Activated CD4-positive, alpha-beta memory T cell treated with anti-CD3 and anti-CD28 coated beads for 36 hours (primary cell): ENCODE measurements around the gene DNAJC1. TPM values are rescaled to one million over a fixed set of nuclear protein-coding genes. Genes with fewer than 3 reads are reported as not detected.

Experiments
- CTCF ChIA-PET: fragments of 350-600 bp; sonication (Branson Sonifier 250); formaldehyde crosslinking; loops from one replicate; lab custom pipeline; 2021; ENCODE audit warnings: antibody characterized with exemption, inconsistent platforms; lab: Charles Lee
- POLR2A ChIA-PET: fragments of 350-600 bp; sonication (Branson Sonifier 250); formaldehyde crosslinking; loops from one replicate; lab custom pipeline; 2021; ENCODE audit warnings: antibody characterized with exemption; lab: Charles Lee
- DNase-seq: peaks from one replicate; pipeline ENCODE4 v3.0.0-alpha.2; 2020
- H3K27ac Mint-ChIP-seq: one replicate; pipeline ENCODE4 v1.8.0; 2021; ENCODE audit warnings: mixed read lengths
- H3K27me3 Mint-ChIP-seq: one replicate; pipeline ENCODE4 v1.8.0; 2021; ENCODE audit warnings: mixed read lengths
- H3K36me3 Mint-ChIP-seq: one replicate; pipeline ENCODE4 v1.8.0; 2021; ENCODE audit warnings: mixed read lengths
- H3K4me1 Mint-ChIP-seq: one replicate; pipeline ENCODE4 v1.8.0; 2021; ENCODE audit warnings: low read depth, mixed read lengths
- H3K4me3 Mint-ChIP-seq: one replicate; pipeline ENCODE4 v1.8.0; 2021; ENCODE audit warnings: mild to moderate bottlenecking, mixed read lengths
- H3K9me3 Mint-ChIP-seq: one replicate; pipeline ENCODE4 v1.8.0; 2021; ENCODE audit warnings: mixed read lengths
- intact Hi-C: fragments of 100-400 bp; cut with micrococcal nuclease; formaldehyde crosslinking; loops from one replicate; pipeline ENCODE4 v1.15.1; 2023
- total RNA-seq, 2 experiments: library from RNA; stranded (reverse); gene quantifications; one replicate each; pipeline ENCODE4 v1.2.3, GENCODE V29; 2021

Gene DNAJC1
- total RNA-seq, 2 experiments from 2014 or later: 24.0 to 24.8 TPM

DNA sequence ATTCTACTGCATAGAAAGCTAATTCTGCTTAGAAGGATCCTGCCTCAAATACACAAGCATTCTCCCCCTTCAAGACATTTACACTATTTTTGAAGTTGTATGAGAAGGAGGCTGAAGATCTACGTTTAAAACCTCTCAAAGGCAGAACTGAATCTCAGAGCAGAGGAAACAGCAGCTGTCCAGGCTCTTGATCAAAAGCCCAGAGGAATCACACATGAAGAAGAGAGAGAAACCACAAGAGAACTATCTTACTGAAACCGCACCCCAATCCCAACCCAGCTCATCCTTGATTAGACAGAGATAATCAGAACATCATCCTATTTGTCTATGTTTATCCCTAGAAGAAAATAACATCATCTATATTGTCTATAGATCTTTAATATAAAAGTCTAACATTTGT lies 2.2 kb upstream of the DNAJC1 start:
- H3K4me1 Mint-ChIP-seq: peaks cover 24% of the 10 kb centered on the region
- H3K27ac Mint-ChIP-seq: no peak overlapping the region
- peaks cover 4% of the 10 kb centered on the region for H3K36me3 Mint-ChIP-seq
- ChIA-PET POLR2A (no interaction called here), CTCF (interaction anchor here (0.7 kb wide), 2 partner anchors 12 to 983 kb away, joined by 3 to 5 read pairs; no protein-coding TSS in a partner anchor)
- intact Hi-C loops: loop anchor here (10.0 kb wide), 1 partner anchor 1089 kb away; the partner anchor contains the start of gene MSRB2
- H3K9me3 Mint-ChIP-seq: peaks cover 6% of the 10 kb centered on the region
- H3K27me3 Mint-ChIP-seq: peaks cover 6% of the 10 kb centered on the region
- no peak for DNase-seq
- no peak overlapping the region for H3K4me3 Mint-ChIP-seq

DNA sequence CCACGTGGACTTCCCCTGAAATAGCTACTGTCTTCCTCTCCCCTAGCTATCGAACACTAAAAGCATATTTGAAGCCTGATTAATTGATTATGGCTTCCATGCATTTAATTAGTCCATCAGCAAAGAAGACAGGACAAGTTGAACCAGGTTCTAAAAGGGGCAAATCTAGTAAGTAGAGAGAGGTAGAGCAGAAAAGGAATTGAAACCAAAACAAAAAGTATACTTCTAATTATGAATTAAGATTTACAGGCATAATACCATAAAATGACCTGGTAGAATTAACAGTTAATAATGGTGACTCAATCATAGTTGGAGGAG lies 393 bp upstream of the DNAJC1 start:
- ChIA-PET POLR2A (interaction anchor here (0.6 to 2.2 kb wide), 12 partner anchors 11 to 1435 kb away, joined by 3 to 12 read pairs (median 4); partner anchors contain the start of genes COMMD3, OTUD1 and SPAG6), CTCF (interaction anchor here (1.0 to 3.4 kb wide), 7 partner anchors 12 to 510 kb away, joined by 3 to 41 read pairs (median 4); no protein-coding TSS in a partner anchor)
- peak overlapping the region; percentile 80 for H3K27ac Mint-ChIP-seq
- H3K4me1 Mint-ChIP-seq: peaks cover 35% of the 10 kb centered on the region
- peaks cover 6% of the 10 kb centered on the region for H3K9me3 Mint-ChIP-seq
- no peak for DNase-seq
- H3K27me3 Mint-ChIP-seq: peaks cover 6% of the 10 kb centered on the region
- peak overlapping the region; percentile 87 for H3K4me3 Mint-ChIP-seq
- intact Hi-C loops: loop anchor here (1.0 to 10.0 kb wide), 10 partner anchors 18 to 1091 kb away; partner anchors contain the start of genes BMI1 and MSRB2
- H3K36me3 Mint-ChIP-seq: peaks cover 7% of the 10 kb centered on the region

DNA sequence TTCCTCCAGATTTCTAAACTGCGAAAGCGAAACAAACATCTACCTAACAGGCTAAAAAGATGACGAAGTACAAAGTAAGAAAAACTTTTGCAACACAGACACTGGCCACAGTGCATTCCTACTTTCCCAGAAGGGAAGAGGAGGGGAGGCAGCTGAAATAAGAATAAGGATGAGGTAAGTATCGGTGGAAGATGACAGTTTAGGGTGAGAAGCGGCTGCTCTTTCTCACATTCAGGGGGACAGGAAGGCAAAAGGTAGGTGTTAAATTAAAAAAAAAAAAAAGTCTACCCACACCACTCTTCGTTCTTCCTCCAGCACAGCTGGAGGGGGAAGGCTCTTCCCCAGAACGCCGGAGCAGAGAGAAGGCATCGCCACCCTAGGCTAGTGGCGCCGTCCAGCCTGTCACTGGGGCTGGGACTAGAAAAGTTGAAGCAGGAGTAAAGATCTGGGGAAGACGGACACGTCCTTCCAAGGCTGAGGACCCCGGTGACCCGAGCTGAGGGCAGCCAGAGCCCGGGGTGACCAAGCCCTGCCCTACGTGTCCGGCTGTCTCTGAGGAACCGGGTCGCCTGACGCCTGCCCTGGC lies 846 bp downstream of the DNAJC1 start:
- Mint-ChIP-seq H3K27me3 (peaks cover 6% of the 10 kb centered on the region), H3K4me1 (peaks cover 37% of the 10 kb centered on the region), H3K27ac (peak overlapping the region; percentile 81), H3K9me3 (peaks cover 6% of the 10 kb centered on the region), H3K36me3 (peaks cover 7% of the 10 kb centered on the region), H3K4me3 (peak overlapping the region; percentile 87)
- DNase-seq: no peak
- intact Hi-C loops: loop anchor here (1.0 to 10.0 kb wide), 10 partner anchors 20 to 1092 kb away; partner anchors contain the start of genes BMI1 and MSRB2
- POLR2A ChIA-PET: interaction anchor here (1.3 to 2.2 kb wide), 6 partner anchors 226 to 1436 kb away, joined by 3 to 12 read pairs (median 6); partner anchors contain the start of genes COMMD3 and OTUD1
- CTCF ChIA-PET: interaction anchor here (0.8 to 3.4 kb wide), 9 partner anchors 9 to 509 kb away, joined by 3 to 41 read pairs (median 3); partner anchors contain the start of gene SKIDA1

DNA sequence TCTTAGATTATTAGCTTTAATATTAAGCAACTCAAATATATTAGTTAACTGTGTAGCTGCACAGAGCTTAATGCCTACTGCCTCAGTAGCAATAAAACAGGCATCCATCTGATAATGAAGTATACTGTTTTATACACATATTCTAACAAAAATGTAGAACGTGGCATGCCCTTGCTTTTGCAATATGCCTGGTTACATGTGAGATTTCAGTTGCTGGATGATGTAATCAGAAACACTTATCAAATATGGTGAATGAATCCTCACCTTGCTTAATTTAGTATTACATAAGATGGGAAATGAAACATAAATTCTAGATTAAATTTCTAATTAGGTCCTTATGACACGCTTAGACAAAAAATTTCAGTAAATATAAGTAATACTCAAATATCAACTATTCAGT lies 8.0 kb downstream of the DNAJC1 start:
- H3K4me3 Mint-ChIP-seq: no peak overlapping the region
- CTCF ChIA-PET: no interaction called here
- no peak overlapping the region for H3K27ac Mint-ChIP-seq
- no peaks in the 10 kb centered on the region for H3K9me3 Mint-ChIP-seq
- POLR2A ChIA-PET: no interaction called here
- no peak for DNase-seq
- intact Hi-C loops: loop anchor here (10.0 kb wide), 1 partner anchor 579 kb away; no protein-coding TSS in a partner anchor
- H3K27me3 Mint-ChIP-seq: no peaks in the 10 kb centered on the region
- H3K4me1 Mint-ChIP-seq: peaks cover 32% of the 10 kb centered on the region
- H3K36me3 Mint-ChIP-seq: peaks cover 3% of the 10 kb centered on the region

DNA sequence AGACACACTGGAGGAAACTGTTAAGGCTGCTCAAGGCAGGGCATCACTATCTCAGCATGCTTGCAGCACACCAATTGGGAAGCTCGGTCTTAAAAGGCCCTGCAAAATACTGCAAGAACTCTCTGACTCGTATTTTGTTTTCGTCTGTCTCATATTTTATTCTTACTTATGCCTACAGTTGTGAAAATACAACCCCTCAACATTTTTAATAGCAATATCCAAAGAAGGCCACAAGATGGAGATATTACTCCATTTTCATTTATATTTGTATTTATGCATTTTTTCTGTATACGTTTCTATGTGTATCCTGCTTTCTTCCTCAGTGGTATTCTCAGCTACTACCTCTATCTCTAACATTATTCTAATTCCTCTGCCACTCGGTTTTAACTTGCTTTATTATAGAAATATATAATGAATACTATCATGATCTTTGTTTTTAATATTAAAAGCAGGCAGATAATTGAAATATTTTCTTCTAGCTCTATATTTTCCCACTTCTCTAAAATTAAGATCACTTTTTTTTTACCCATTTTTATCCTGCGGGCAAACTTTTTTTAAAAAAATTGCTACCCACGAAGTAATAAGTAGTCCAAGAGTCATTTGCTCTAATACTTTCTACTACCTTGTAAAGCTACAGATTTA lies 10.0 kb downstream of the DNAJC1 start:
- Mint-ChIP-seq H3K4me3 (no peak overlapping the region), H3K36me3 (no peaks in the 10 kb centered on the region), H3K27ac (no peak overlapping the region), H3K27me3 (no peaks in the 10 kb centered on the region), H3K4me1 (peaks cover 25% of the 10 kb centered on the region), H3K9me3 (no peaks in the 10 kb centered on the region)
- CTCF ChIA-PET: interaction anchor here (0.6 to 4.4 kb wide), 30 partner anchors 9 to 1107 kb away, joined by 3 to 41 read pairs (median 4); partner anchors contain the start of gene DNAJC1
- DNase-seq: no peak
- intact Hi-C loops: loop anchor here (2.0 to 10.0 kb wide), 3 partner anchors 429 to 581 kb away; no protein-coding TSS in a partner anchor
- POLR2A ChIA-PET: no interaction called here

DNA sequence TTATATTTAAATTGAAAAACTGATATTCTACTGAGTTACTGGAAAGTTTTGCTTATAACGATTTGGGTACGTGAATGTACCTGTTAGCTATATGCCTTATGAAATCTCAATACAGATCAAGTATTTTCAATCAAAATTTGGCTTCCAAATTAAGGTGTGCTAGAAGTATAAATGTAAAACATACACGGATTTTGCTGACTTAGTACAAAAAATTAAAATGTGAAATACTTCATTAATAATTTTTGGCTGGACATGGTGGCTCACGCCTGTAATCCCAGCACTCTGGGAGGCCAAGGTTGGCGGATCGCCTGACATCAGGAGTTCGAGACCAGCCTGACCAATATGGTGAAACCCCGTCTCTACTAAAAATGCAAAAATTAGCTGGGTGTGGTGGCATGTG lies 11.7 kb downstream of the DNAJC1 start:
- H3K4me1 Mint-ChIP-seq: peaks cover 17% of the 10 kb centered on the region
- DNase-seq: no peak
- no peaks in the 10 kb centered on the region for H3K9me3 Mint-ChIP-seq
- no peak overlapping the region for H3K4me3 Mint-ChIP-seq
- ChIA-PET CTCF (interaction anchor here (0.5 to 4.4 kb wide), 5 partner anchors 11 to 997 kb away, joined by 3 to 41 read pairs (median 13); partner anchors contain the start of gene DNAJC1), POLR2A (no interaction called here)
- intact Hi-C loops: loop anchor here (2.0 to 10.0 kb wide), 3 partner anchors 431 to 583 kb away; no protein-coding TSS in a partner anchor
- no peaks in the 10 kb centered on the region for H3K36me3 Mint-ChIP-seq
- no peak overlapping the region for H3K27ac Mint-ChIP-seq
- no peaks in the 10 kb centered on the region for H3K27me3 Mint-ChIP-seq

DNA sequence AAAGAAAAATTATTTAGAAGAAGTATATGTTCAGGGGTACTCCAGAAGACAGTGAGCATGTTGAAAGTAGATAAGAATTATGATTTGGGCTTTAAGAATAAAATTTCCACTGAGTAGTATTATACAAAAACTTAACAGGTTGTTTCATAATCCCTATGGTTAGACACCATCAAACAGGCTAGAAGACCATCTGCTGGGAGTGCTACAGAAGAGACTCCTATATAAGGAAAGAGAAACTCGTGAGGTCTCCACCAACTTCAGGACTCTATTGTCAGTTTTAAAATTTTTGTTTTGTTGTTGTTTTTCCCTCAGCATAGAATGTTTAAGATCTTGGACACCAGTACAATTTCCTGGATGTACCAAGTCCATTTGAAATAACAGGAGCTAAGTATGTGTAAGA lies 13.1 kb downstream of the DNAJC1 start:
- peaks cover 11% of the 10 kb centered on the region for H3K4me1 Mint-ChIP-seq
- H3K9me3 Mint-ChIP-seq: peaks cover 4% of the 10 kb centered on the region
- intact Hi-C loops: loop anchor here (5.0 to 10.0 kb wide), 2 partner anchors 432 to 584 kb away; no protein-coding TSS in a partner anchor
- H3K36me3 Mint-ChIP-seq: peaks cover 3% of the 10 kb centered on the region
- H3K27ac Mint-ChIP-seq: no peak overlapping the region
- no peaks in the 10 kb centered on the region for H3K27me3 Mint-ChIP-seq
- H3K4me3 Mint-ChIP-seq: no peak overlapping the region
- POLR2A ChIA-PET: no interaction called here
- CTCF ChIA-PET: interaction anchor here (0.7 to 4.4 kb wide), 6 partner anchors 12 to 998 kb away, joined by 3 to 41 read pairs (median 5); partner anchors contain the start of gene DNAJC1
- no peak for DNase-seq

DNA sequence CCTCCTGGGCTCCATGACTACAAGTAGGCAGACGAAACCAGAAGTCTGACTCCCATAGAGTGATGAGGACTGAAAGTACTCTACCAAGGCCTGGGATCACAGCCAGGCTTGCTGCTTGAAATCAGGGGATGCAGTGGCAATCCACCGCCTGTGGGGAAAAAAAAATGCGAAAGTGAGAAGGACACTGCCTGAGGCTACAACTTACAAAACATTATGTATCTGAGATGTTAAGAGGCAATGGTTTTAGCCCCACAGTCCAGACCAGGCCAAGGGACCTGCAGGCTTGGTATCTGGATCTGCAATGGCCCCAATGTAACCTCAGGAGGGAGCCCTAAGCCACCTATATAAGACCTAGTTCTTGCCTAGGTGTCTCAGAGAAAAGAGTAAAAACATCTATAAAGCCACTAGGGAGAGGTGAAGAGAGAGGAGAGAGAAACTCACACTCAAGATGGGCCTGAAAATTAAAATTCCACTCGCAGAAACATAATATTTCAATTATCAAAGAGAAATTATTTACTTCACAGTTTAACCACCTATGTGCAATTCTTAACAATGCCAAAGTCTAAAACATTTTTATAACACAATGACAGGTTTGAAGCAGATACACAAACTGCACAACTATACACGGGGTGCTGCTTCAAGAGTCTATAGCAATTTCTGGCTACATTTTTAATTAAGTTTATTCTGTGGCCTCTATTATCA lies 13.9 kb downstream of the DNAJC1 start:
- no peaks in the 10 kb centered on the region for H3K27me3 Mint-ChIP-seq
- no peak overlapping the region for H3K27ac Mint-ChIP-seq
- H3K9me3 Mint-ChIP-seq: peaks cover 4% of the 10 kb centered on the region
- CTCF ChIA-PET: interaction anchor here (1.0 to 1.4 kb wide), 2 partner anchors 13 to 14 kb away, joined by 3 to 4 read pairs; partner anchors contain the start of gene DNAJC1
- POLR2A ChIA-PET: no interaction called here
- peaks cover 11% of the 10 kb centered on the region for H3K4me1 Mint-ChIP-seq
- peak; percentile 44 for DNase-seq
- intact Hi-C loops: loop anchor here (5.0 to 10.0 kb wide), 2 partner anchors 433 to 585 kb away; no protein-coding TSS in a partner anchor
- H3K4me3 Mint-ChIP-seq: no peak overlapping the region
- peaks cover 3% of the 10 kb centered on the region for H3K36me3 Mint-ChIP-seq

DNA sequence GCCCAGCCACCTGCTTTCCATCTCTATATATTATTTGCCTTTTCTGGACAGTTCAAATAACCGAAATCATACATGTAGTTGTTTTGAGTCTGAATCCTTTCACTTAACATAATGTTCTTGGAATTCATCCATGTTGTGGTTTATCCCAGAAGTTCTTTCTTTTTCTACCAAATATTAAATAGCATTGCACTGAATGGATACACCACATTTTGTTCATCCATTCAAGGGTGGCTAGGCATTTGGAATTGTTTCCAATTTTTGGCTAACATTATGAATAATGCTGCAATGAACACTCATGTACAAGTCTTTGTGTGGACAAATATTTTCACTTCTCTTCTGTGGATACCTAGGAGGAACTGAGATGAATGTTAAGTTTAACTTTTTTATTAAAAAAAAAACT lies 18.0 kb downstream of the DNAJC1 start:
- Mint-ChIP-seq H3K9me3 (peaks cover 4% of the 10 kb centered on the region), H3K27ac (no peak overlapping the region), H3K4me3 (no peak overlapping the region), H3K4me1 (peaks cover 6% of the 10 kb centered on the region), H3K36me3 (peaks cover 6% of the 10 kb centered on the region), H3K27me3 (no peaks in the 10 kb centered on the region)
- ChIA-PET POLR2A (no interaction called here), CTCF (no interaction called here)
- DNase-seq: no peak
- intact Hi-C loops: no loop called here

DNA sequence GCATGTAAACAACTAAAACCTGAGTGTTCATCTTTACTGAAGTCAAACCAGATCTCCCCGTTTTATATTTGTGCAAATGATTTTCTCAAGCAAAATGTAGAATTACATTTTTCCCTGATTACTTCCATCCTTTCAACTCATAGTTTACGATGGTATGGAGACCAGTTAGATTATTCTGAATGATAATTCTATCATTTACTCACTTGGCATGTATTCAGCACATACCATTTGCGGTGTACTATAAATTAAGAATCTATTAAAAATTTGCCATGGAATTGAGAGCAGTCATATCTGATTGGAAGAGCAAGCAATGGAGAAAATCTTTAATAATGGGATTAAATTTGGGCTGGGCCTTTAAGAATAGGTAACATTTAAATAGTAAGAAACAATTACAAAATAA lies 22.4 kb downstream of the DNAJC1 start:
- POLR2A ChIA-PET: no interaction called here
- Mint-ChIP-seq H3K36me3 (peaks cover 3% of the 10 kb centered on the region), H3K27ac (no peak overlapping the region), H3K4me3 (no peak overlapping the region), H3K27me3 (no peaks in the 10 kb centered on the region), H3K4me1 (peaks cover 6% of the 10 kb centered on the region), H3K9me3 (peaks cover 1% of the 10 kb centered on the region)
- CTCF ChIA-PET: no interaction called here
- no peak for DNase-seq
- intact Hi-C loops: no loop called here

DNA sequence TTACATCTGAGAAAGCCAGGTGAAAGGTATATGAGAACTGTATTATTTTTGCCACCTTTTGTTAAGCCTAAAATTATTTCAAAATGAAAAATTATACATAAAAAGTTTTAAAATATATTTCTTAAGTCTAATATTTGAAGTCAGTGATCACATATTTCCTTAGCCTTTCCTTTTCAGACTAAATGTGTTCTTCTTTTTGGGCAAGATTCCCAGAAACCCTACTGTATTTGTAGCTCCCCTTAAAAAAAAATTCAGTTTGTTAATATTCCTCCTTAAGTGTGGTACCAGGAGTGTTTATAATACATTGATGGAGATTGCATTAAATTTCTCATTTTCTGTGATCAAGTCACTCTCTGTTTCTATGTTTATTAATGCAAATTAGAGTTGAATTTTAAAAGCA lies 22.8 kb downstream of the DNAJC1 start:
- Mint-ChIP-seq H3K27me3 (no peaks in the 10 kb centered on the region), H3K9me3 (no peaks in the 10 kb centered on the region), H3K4me1 (peaks cover 7% of the 10 kb centered on the region), H3K27ac (no peak overlapping the region), H3K4me3 (no peak overlapping the region), H3K36me3 (peaks cover 3% of the 10 kb centered on the region)
- no peak for DNase-seq
- ChIA-PET CTCF (no interaction called here), POLR2A (no interaction called here)
- intact Hi-C loops: no loop called here
